ENCODE data around the gene ECHDC1. TPM values are rescaled to one million over a fixed set of nuclear protein-coding genes. Genes with fewer than 3 reads are reported as not detected.
A peak's percentile ranks its signal among the peaks of the same experiment; 100 is the strongest.

ECHDC1 gene
- total RNA-seq, 4 donors from 2014 or later: 29.6 to 70.8 (median 53.5) TPM

DNA sequence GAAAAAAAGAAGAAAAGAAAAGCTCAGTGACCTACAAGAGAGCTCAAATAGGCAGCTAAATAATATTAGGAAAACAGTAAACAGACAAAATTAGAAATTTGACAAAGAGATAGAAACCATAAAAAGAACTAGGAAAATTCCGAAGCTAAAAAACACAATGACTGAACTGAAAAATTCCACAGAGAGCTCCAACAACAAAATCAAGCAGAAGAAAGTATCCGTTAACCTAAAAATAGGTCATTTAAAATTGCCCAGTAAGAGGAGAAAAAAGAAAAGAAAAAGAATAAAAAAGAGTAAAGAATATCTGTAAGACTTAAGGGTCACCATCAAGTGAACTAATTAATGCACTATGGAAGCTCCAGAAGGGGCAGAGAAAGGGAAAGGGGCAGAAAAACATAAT, 6.6 kb upstream of the ECHDC1 start:
- TF ChIP-seq POLR2A (IDR thresholded peaks at IDR 0.05): no peak
- no peak for TF ChIP-seq CTCF (IDR thresholded peaks at IDR 0.05)
- intact Hi-C loops (cut with DNase I): no loop called here
- Histone ChIP-seq H3K4me3 (no peak overlapping the region), H3K27ac (no peak overlapping the region), H3K4me1 (peaks cover 4 to 34% (median 10%) of the 10 kb centered on the region in 3 donors), H3K27me3 (no peaks in the 10 kb centered on the region), H3K9me3 (no peaks in the 10 kb centered on the region), H3K36me3 (no peaks in the 10 kb centered on the region)
- DNase-seq: no peak
- WGBS, 2 donors: 90 to 92% methylated on average over 2 of the region's 2 CpGs

GRCh38 chr6:127348028-127348661, 4.7 kb upstream of the ECHDC1 start:
- intact Hi-C loops (cut with DNase I): no loop called here
- Histone ChIP-seq H3K36me3 (no peaks in the 10 kb centered on the region), H3K9me3 (no peaks in the 10 kb centered on the region), H3K27me3 (no peaks in the 10 kb centered on the region), H3K4me3 (no peak overlapping the region), H3K4me1 (peaks cover 4 to 44% (median 10%) of the 10 kb centered on the region in 3 donors), H3K27ac (peak overlapping the region in 1 of 4 donors; percentile 60)
- 89 to 97% methylated on average over 5 to 10 of the region's 10 CpGs for WGBS, 2 donors
- DNase-seq: no peak
- TF ChIP-seq CTCF (IDR thresholded peaks at IDR 0.05) (no peak), POLR2A (IDR thresholded peaks at IDR 0.05) (no peak)

DNA sequence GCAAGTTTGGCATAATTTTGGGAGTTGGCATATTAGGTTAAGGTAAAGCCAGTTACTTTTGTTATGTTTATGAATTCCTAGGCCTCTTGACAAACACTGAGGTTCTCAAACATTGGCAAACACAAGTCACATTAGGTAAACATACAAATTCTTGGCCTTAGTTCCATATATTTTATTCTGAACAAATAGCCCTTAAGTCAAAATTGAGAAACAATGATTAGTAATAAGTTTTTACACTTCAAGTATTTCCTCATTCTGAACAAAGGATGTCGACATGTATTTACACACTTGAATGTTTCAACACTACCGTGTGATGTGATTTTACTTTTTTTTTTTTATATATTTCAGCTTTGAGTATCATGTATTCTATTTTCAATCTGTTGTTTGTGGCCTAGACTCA, 3.8 kb upstream of the ECHDC1 start:
- Histone ChIP-seq H3K4me1 (peaks cover 7 to 51% (median 13%) of the 10 kb centered on the region in 3 donors), H3K27me3 (no peaks in the 10 kb centered on the region), H3K27ac (peak overlapping the region; percentile 32 to 60 (median 43)), H3K36me3 (no peaks in the 10 kb centered on the region), H3K4me3 (no peak overlapping the region), H3K9me3 (no peaks in the 10 kb centered on the region)
- intact Hi-C loops (cut with DNase I): no loop called here
- TF ChIP-seq POLR2A (IDR thresholded peaks at IDR 0.05): no peak
- TF ChIP-seq CTCF (IDR thresholded peaks at IDR 0.05): no peak
- DNase-seq: no peak
- WGBS, 2 donors: 15 to 18% methylated on average over 2 of the region's 2 CpGs

GRCh38 chr6:127345521-127345920, 2.1 kb upstream of the ECHDC1 start:
- TF ChIP-seq CTCF (IDR thresholded peaks at IDR 0.05) (no peak), POLR2A (IDR thresholded peaks at IDR 0.05) (no peak)
- no peaks in the 10 kb centered on the region for H3K9me3 ChIP-seq
- no peak overlapping the region for H3K27ac ChIP-seq
- no peaks in the 10 kb centered on the region for H3K27me3 ChIP-seq
- no peaks in the 10 kb centered on the region for H3K36me3 ChIP-seq
- no peak for DNase-seq
- intact Hi-C loops (cut with DNase I): no loop called here
- peaks cover 11 to 68% (median 25%) of the 10 kb centered on the region in 3 donors for H3K4me1 ChIP-seq
- H3K4me3 ChIP-seq: no peak overlapping the region

DNA sequence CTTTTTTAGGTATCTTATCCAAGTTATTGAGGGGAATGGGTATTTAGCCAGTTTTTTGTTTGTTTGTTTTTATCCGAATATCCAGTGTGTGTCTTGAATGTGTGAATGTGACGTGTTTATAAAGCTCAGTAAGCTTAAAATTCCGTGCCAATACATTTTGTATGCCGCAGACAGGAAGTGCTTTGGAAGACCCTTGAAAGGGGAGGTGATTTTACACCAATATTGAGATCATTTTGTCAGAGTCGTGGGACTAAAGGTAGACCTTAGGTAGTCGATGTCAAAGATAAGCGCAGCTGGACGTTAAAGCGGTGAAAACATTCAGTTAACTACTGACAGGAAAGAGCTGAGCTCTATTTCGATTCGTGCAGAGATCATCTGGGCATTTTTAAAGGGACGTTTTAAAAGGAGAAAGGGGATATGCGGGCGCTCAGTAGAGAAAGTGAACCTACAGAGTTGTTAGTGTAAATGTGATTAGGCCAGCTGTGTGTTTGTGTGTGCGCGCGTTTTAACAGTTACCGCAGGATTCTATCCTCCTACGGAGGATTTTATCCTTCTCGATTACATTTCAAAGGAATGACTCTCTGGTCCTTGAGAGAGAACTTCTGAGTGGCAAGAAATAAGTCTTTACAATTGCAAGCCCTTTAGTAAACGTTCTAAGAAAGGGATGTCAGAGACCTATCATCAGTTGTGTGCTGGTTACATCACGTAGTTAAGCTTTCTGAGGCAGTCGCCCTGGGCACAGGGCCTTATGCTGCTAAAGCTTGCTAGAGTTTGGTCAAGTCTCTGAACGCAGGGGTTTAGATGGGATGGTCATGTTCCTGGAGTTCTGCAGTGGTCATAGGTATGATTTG, 625 bp upstream of the ECHDC1 start:
- Histone ChIP-seq H3K27me3 (no peaks in the 10 kb centered on the region), H3K4me3 (peak overlapping the region; percentile 60 to 90 (median 63)), H3K4me1 (peaks cover 11 to 83% (median 30%) of the 10 kb centered on the region in 3 donors), H3K36me3 (no peaks in the 10 kb centered on the region), H3K27ac (peak overlapping the region; percentile 86 to 90 (median 88)), H3K9me3 (no peaks in the 10 kb centered on the region)
- no peak for TF ChIP-seq CTCF (IDR thresholded peaks at IDR 0.05)
- no peak for TF ChIP-seq POLR2A (IDR thresholded peaks at IDR 0.05)
- 4 to 7% methylated on average over 24 of the region's 24 CpGs for WGBS, 2 donors
- intact Hi-C loops (cut with DNase I): no loop called here
- no peak for DNase-seq
